OCI-LY1 (cell line): ENCODE measurements around the gene PLCG1.
"Not testable (repeated sequence)": the region's sequence is repeated elsewhere in the genome, so short reads cannot be mapped to it uniquely, and the experiment has no call there.

Experiments
- H2AFZ ChIP-seq: fragments of 200-600 bp; sonication (generic), shearing (Covaris generic); 2 replicates; pipeline ENCODE4 v1.6.0; 2014; ENCODE audit warnings: antibody characterized with exemption, mild to moderate bottlenecking, low read length
- H3F3A ChIP-seq: fragments of 200-600 bp; sonication (generic), shearing (Covaris generic); 2 replicates; pipeline ENCODE4 v1.6.0; 2014; ENCODE audit warnings: mild to moderate bottlenecking, antibody characterized with exemption, low read length, moderate library complexity; ENCODE audit not compliant: insufficient read depth
- H3K27ac ChIP-seq: fragments of 200-600 bp; sonication (generic); 2 replicates; pipeline ENCODE4 v1.5.1; 2014; ENCODE audit warnings: low read length, mixed run types, mild to moderate bottlenecking, low read depth; ENCODE audit not compliant: poor library complexity, severe bottlenecking
- H3K27me3 ChIP-seq: fragments of 200-600 bp; sonication (generic); 2 replicates; pipeline ENCODE4 v1.6.0; 2014; ENCODE audit warnings: antibody characterized with exemption, mild to moderate bottlenecking, low read length, moderate library complexity; ENCODE audit not compliant: insufficient read depth
- H3K36me3 ChIP-seq: fragments of 200-600 bp; sonication (generic); 2 replicates; pipeline ENCODE4 v1.6.1; 2014; ENCODE audit warnings: mild to moderate bottlenecking, antibody characterized with exemption, low read length, moderate library complexity, mixed read lengths; ENCODE audit not compliant: insufficient read depth
- H3K4me1 ChIP-seq: fragments of 200-600 bp; sonication (generic); 2 replicates; pipeline ENCODE4 v1.5.1; 2014; ENCODE audit warnings: mild to moderate bottlenecking, low read length, moderate library complexity; ENCODE audit not compliant: insufficient read depth, severe bottlenecking
- H3K4me2 ChIP-seq: fragments of 200-600 bp; sonication (generic), shearing (Covaris generic); 2 replicates; pipeline ENCODE4 v1.6.1; 2014; ENCODE audit warnings: low read length
- H3K4me3 ChIP-seq: fragments of 200-600 bp; sonication (generic); 2 replicates; pipeline ENCODE4 v1.5.1; 2014; ENCODE audit warnings: low read length, low read depth, mild to moderate bottlenecking, mixed read lengths; ENCODE audit not compliant: poor library complexity, severe bottlenecking
- H3K79me2 ChIP-seq: fragments of 200-600 bp; shearing (Covaris generic); 2 replicates; pipeline ENCODE4 v1.6.1; 2016; ENCODE audit warnings: mixed run types, low read length, mixed read lengths; ENCODE audit not compliant: insufficient read depth
- H3K9ac ChIP-seq: fragments of 200-600 bp; sonication (generic), shearing (Covaris generic); 2 replicates; pipeline ENCODE4 v1.6.1; 2014; ENCODE audit warnings: mild to moderate bottlenecking, low read length, mixed read lengths
- H3K9me2 ChIP-seq: fragments of 200-600 bp; sonication (generic), shearing (Covaris generic); 2 replicates; pipeline ENCODE4 v1.6.1; 2014; ENCODE audit warnings: low read depth, mild to moderate bottlenecking, low read length, mixed read lengths
- H3K9me3 ChIP-seq: fragments of 200-600 bp; shearing (Covaris generic); 2 replicates; pipeline ENCODE4 v1.6.1; 2014; ENCODE audit warnings: low read length, mixed read lengths
- H4K20me1 ChIP-seq: fragments of 200-600 bp; sonication (generic), shearing (Covaris generic); 2 replicates; pipeline ENCODE4 v1.6.0; 2016; ENCODE audit warnings: mild to moderate bottlenecking, low read length; ENCODE audit not compliant: insufficient read depth
- EZH2 ChIP-seq: fragments of 200-600 bp; sonication (generic), shearing (Covaris generic); IDR thresholded peaks from 2 replicates; pipeline ENCODE4 v1.8.0; 2017; ENCODE audit warnings: borderline replicate concordance, mixed run types, mild to moderate bottlenecking, antibody characterized with exemption, low read length, moderate library complexity, mixed read lengths
- TF ChIP-seq, protein P1 (sequence below): fragments of 200-600 bp; sonication (generic), shearing (Covaris generic); IDR thresholded peaks from 2 replicates; pipeline ENCODE4 v1.5.1; 2017; ENCODE audit warnings: mild to moderate bottlenecking, antibody characterized with exemption, low read length, moderate library complexity, mixed read lengths

The PLCG1 gene

DNA sequence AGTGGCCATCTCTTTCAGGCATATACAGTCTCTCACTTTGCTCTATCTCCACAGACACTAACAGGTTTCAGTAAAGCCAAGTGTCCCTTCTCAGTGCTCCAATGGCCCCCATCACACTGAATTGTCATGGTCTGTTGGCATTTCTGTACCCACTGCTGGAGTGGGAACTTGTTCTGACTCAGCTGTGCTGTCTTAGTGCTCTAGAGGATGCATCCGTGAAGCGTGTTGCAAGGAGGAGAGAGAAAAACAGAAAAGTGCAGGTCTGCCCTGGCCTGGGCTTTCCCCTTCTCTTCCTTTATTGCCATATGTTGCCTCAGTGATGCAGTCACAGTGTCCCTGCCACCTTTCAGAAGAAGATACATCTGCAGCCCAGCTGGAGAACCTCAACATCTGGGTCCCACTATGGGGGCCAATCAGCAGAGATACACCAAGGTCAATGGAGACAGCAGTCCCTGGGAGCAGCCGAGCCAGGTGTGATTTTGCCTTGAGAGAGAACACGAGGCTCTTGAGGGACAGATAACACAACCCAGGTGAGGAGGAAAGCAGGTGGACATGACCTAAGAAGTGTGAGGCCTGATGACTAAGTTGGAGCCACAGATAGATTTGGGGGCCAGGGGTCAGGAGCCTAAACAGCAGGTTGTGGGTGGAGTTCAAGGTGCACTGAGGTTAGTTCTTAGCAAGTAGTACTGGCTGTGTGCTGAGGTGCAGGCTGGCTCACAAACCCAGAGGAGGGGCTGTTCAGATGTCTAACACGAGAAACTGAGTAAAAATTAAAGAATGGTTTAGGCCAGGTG is 5.6 kb upstream of the PLCG1 start:
- H2AFZ ChIP-seq: no peak overlapping the region
- H3K9me2 ChIP-seq: no peaks in the 10 kb centered on the region
- no peaks in the 10 kb centered on the region for H3K9me3 ChIP-seq
- H4K20me1 ChIP-seq: no peaks in the 10 kb centered on the region
- no peaks in the 10 kb centered on the region for H3K27me3 ChIP-seq
- peaks cover 5% of the 10 kb centered on the region for H3F3A ChIP-seq
- no peak overlapping the region for H3K4me2 ChIP-seq
- peaks cover 26% of the 10 kb centered on the region for H3K4me1 ChIP-seq
- H3K4me3 ChIP-seq: no peak overlapping the region
- H3K79me2 ChIP-seq: no peaks in the 10 kb centered on the region
- H3K36me3 ChIP-seq: peaks cover 9% of the 10 kb centered on the region
- TF ChIP-seq EZH2: no peak
- TF ChIP-seq, protein P1, sequence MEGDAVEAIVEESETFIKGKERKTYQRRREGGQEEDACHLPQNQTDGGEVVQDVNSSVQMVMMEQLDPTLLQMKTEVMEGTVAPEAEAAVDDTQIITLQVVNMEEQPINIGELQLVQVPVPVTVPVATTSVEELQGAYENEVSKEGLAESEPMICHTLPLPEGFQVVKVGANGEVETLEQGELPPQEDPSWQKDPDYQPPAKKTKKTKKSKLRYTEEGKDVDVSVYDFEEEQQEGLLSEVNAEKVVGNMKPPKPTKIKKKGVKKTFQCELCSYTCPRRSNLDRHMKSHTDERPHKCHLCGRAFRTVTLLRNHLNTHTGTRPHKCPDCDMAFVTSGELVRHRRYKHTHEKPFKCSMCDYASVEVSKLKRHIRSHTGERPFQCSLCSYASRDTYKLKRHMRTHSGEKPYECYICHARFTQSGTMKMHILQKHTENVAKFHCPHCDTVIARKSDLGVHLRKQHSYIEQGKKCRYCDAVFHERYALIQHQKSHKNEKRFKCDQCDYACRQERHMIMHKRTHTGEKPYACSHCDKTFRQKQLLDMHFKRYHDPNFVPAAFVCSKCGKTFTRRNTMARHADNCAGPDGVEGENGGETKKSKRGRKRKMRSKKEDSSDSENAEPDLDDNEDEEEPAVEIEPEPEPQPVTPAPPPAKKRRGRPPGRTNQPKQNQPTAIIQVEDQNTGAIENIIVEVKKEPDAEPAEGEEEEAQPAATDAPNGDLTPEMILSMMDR: no peak
- no peak overlapping the region for H3K9ac ChIP-seq
- H3K27ac ChIP-seq: peak overlapping the region; percentile 39

DNA sequence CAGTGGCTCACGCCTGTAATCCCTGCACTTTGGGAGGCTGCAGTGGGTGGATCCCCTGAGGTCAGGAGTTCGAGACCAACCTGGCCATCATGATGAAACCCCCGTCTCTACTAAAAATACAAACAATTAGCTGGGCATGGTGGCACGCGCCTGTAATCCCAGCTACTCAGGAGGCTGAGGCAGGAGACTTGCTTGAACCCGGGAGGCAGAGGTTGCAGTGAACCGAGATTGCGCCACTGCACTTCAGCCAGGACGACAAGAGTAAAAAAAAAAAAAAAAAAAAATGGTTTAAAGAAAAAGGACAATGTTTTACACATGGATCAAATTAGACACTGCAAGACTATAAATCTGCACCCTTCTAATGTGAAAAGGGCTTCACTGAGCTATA is 5.0 kb upstream of the PLCG1 start:
- H3K4me3 ChIP-seq, H3K36me3 ChIP-seq, H3K9ac ChIP-seq, H3F3A ChIP-seq, H4K20me1 ChIP-seq, H3K27me3 ChIP-seq, H2AFZ ChIP-seq, H3K27ac ChIP-seq, H3K4me2 ChIP-seq, H3K9me2 ChIP-seq, H3K9me3 ChIP-seq, H3K79me2 ChIP-seq: not testable (repeated sequence)
- peaks cover 26% of the 10 kb centered on the region for H3K4me1 ChIP-seq

DNA sequence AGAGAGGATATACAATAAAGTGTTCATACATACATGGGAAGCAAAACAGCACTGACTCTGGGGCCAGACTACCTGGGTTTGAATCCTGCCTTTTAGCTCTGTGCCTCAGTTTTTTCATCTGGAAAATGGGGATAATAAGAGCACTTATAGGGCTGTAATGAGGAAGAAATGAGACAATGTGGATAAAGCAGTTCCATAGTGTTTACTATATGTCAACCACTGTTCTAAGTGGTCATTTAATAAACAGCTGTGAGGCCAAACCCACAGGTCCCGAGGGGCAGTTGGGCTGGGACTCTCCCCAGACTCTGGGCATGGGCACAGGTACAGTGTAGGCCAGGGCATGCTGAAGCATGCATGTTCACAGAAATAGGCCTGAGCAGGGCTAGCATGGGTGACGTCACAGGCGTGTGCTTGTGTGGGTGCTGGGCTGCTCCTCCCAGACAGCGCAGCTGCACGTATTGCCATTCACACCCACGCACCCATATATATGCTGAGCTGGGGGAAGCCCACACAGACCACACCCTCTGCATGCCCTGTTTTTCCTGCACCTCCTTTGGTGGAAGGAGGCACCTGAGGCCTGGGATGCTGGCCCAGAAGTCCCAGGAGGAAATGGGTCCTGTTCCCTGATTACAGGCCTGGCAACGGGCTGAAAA is 3.5 kb upstream of the PLCG1 start:
- no peaks in the 10 kb centered on the region for H3K9me3 ChIP-seq
- H3K36me3 ChIP-seq: no peaks in the 10 kb centered on the region
- H3K4me1 ChIP-seq: peaks cover 37% of the 10 kb centered on the region
- no peak overlapping the region for H3K4me2 ChIP-seq
- H2AFZ ChIP-seq: no peak overlapping the region
- no peaks in the 10 kb centered on the region for H3K27me3 ChIP-seq
- no peak for TF ChIP-seq EZH2
- TF ChIP-seq, protein P1: no peak
- H3K9me2 ChIP-seq: no peaks in the 10 kb centered on the region
- H4K20me1 ChIP-seq: no peaks in the 10 kb centered on the region
- peaks cover 5% of the 10 kb centered on the region for H3F3A ChIP-seq
- H3K79me2 ChIP-seq: no peaks in the 10 kb centered on the region
- peak overlapping the region; percentile 61 for H3K27ac ChIP-seq
- no peak overlapping the region; the same call in 1 of the 2 replicates for H3K9ac ChIP-seq
- no peak overlapping the region for H3K4me3 ChIP-seq
